Measurements from ENCODE around the gene UTP3. TPM values are rescaled to one million over a fixed set of nuclear protein-coding genes. Genes with fewer than 3 reads are reported as not detected.
"Not testable (repeated sequence)": the region's sequence is repeated elsewhere in the genome, so short reads cannot be mapped to it uniquely, and the experiment has no call there.

The UTP3 gene
- total RNA-seq, 1 donor from 2014 or later, result 27.2 TPM

DNA sequence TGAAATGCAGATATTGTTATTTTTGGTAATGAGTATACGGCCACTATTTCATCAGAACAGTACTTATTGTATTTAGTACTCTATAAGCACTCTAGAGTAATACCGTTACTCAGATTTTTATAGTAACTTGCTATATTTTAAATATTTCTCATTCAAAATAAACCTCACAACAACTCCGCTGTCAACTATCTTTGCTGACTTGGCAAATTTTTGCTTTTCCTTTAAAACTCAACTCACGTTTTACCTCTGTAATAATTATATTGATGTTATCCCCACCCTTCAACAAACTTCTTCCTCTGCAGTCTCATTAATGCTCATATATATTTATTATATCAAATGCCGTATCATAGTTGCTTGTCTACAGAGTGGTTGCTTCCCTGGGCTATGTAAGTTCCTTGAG is 31.0 kb upstream of the UTP3 start:
- DNase-seq (no peak), ATAC-seq (no peak)
- intact Hi-C loops (cut with DNase I), result no loop called here
- H3K9me3 ChIP-seq, result no peaks in the 10 kb centered on the region
- H3K36me3 ChIP-seq, result no peaks in the 10 kb centered on the region
- H3K4me1 ChIP-seq, result no peaks in the 10 kb centered on the region
- no peak overlapping the region for H3K27ac ChIP-seq
- H3K27me3 ChIP-seq, result no peaks in the 10 kb centered on the region
- H3K4me3 ChIP-seq, result no peak overlapping the region
- TF ChIP-seq, protein P1, sequence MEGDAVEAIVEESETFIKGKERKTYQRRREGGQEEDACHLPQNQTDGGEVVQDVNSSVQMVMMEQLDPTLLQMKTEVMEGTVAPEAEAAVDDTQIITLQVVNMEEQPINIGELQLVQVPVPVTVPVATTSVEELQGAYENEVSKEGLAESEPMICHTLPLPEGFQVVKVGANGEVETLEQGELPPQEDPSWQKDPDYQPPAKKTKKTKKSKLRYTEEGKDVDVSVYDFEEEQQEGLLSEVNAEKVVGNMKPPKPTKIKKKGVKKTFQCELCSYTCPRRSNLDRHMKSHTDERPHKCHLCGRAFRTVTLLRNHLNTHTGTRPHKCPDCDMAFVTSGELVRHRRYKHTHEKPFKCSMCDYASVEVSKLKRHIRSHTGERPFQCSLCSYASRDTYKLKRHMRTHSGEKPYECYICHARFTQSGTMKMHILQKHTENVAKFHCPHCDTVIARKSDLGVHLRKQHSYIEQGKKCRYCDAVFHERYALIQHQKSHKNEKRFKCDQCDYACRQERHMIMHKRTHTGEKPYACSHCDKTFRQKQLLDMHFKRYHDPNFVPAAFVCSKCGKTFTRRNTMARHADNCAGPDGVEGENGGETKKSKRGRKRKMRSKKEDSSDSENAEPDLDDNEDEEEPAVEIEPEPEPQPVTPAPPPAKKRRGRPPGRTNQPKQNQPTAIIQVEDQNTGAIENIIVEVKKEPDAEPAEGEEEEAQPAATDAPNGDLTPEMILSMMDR (IDR thresholded peaks at IDR 0.05), result no peak

DNA sequence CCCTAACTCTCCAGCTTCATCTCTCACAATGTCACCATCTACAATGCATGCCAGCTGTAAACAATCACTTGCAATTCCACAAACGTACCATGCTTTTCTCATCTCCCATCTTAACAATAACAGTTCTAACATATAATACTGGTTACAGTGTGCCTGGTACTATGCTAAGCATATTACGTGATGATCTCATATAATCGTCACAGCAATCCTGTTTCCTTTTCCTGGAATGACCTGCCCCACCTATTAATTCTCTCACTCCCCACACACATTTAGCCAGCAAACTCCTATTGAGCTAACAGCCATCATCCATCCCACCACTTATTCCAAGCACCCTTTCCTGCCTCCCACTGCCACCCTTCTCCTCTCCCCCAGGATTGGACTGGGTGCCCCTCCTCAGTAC is 29.9 kb upstream of the UTP3 start:
- intact Hi-C loops (cut with DNase I), result no loop called here

DNA sequence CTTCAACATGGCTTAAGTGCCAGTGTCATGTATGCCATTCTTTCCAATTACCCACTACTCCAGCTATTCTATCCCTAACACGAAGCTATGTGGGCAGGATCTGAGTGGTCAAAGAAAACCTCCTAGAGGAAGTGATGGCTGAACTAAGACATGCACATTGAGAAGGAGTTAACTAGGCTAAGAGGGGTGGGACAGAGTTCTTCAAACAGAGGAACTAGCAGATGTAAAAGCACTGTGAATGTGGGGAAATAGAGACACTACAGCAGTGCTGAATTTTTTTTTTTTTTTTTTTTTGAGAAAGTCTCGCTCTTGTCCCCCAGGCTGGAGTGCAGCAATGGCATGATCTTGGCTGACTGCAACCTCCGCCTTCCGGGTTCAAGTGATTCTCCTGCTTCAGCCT is 28.2 kb upstream of the UTP3 start:
- DNase-seq (no peak), ATAC-seq (no peak)
- intact Hi-C loops (cut with DNase I), result no loop called here
- TF ChIP-seq, protein P1 (IDR thresholded peaks at IDR 0.05), result no peak
- no peaks in the 10 kb centered on the region for H3K27me3 ChIP-seq
- H3K36me3 ChIP-seq, result no peaks in the 10 kb centered on the region
- H3K4me3 ChIP-seq, result no peak overlapping the region
- H3K4me1 ChIP-seq, result no peaks in the 10 kb centered on the region
- no peaks in the 10 kb centered on the region for H3K9me3 ChIP-seq
- no peak overlapping the region for H3K27ac ChIP-seq

More for the DNA sequence above, 29.9 kb upstream of the UTP3 start:
- Histone ChIP-seq H3K4me1 (no peaks in the 10 kb centered on the region), H3K9me3 (no peaks in the 10 kb centered on the region), H3K4me3 (no peak overlapping the region), H3K27me3 (no peaks in the 10 kb centered on the region), H3K36me3 (no peaks in the 10 kb centered on the region), H3K27ac (no peak overlapping the region)
- no peak for ATAC-seq
- TF ChIP-seq, protein P1 (IDR thresholded peaks at IDR 0.05), result no peak
- no peak for DNase-seq

DNA sequence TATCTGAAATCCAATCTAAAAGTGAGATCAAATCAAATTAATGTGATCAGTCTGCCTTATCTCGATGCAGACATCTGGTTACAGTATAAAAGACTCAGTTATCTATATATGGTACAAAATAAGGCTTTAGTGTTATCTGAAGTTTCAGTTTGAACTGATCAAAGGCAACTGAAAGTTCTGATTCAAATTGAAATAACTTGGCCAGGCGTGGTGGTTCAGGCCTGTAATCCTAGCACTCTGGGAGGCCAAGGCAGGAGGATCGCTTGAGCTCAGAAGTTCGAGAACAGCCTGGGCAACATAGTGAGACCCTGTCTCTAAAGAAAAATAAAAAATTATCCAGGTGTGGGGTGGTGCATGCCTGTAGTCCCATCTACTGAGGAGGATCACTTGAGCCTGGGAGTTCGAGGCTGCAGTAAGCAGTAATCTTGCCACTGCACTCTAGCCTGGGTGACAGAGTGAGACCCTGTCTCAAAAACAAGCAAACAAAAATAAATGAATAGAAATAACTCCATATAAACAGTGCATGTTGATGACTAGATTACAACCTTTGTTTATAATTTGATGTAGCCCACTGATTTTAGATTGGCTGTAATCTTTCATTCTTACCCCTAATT is 26.9 kb upstream of the UTP3 start:
- H3K9me3 ChIP-seq; ATAC-seq; H3K4me3 ChIP-seq; intact Hi-C loops (cut with DNase I); DNase-seq; H3K27me3 ChIP-seq; H3K4me1 ChIP-seq; H3K27ac ChIP-seq; H3K36me3 ChIP-seq: not testable (repeated sequence)

DNA sequence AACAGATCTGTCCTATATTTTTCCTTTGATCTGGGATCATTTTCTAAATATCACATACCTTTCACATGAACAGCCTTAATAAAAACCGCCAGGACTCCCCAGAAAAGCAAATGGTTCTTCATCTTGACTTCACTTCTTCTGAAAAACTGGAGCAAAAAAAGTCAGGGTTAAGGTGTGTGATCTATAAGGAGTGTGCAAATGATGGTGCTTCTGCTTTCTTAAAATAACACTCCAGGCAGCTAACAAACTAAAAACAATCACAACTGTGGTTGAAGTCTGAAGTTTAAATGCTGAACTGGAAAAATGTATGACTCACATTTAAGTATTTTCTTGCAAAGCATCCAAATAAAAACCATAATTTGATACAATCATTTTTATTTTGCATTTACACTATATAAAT is 22.0 kb upstream of the UTP3 start, which contains the start of gene JCHAIN:
JCHAIN (minus strand) TSS at position 140 of the 400 bp plus-strand sequence; CDS start at position 122, 18 bp downstream.
- no peak for ATAC-seq
- no peak within 1 kb of the TSS for H3K4me3 ChIP-seq

More for the DNA sequence above, 22.0 kb upstream of the UTP3 start, which contains the start of gene JCHAIN:
- TF ChIP-seq, protein P1 (IDR thresholded peaks at IDR 0.05), result no peak
- Histone ChIP-seq H3K9me3 (no peaks in the 10 kb centered on the region), H3K27ac (no peak within 1 kb of the TSS), H3K4me1 (peaks cover 3% of the 10 kb centered on the region), H3K36me3 (no peaks in the 10 kb centered on the region), H3K27me3 (no peaks in the 10 kb centered on the region)
- intact Hi-C loops (cut with DNase I), result no loop called here
- no peak for DNase-seq

Data from upper lobe of right lung (tissue), 1 donor.